Measurements from ENCODE around the gene IGF2.

GRCh38 chr11:2142762-2143202 is 3.6 kb upstream of the IGF2 start:
- TF ChIP-seq EP300 (IDR thresholded peaks at IDR 0.05; ENCODE audit: low read depth) (no peak), POLR2AphosphoS5 (IDR thresholded peaks at IDR 0.05) (no peak)
- TF ChIP-seq, protein P1, sequence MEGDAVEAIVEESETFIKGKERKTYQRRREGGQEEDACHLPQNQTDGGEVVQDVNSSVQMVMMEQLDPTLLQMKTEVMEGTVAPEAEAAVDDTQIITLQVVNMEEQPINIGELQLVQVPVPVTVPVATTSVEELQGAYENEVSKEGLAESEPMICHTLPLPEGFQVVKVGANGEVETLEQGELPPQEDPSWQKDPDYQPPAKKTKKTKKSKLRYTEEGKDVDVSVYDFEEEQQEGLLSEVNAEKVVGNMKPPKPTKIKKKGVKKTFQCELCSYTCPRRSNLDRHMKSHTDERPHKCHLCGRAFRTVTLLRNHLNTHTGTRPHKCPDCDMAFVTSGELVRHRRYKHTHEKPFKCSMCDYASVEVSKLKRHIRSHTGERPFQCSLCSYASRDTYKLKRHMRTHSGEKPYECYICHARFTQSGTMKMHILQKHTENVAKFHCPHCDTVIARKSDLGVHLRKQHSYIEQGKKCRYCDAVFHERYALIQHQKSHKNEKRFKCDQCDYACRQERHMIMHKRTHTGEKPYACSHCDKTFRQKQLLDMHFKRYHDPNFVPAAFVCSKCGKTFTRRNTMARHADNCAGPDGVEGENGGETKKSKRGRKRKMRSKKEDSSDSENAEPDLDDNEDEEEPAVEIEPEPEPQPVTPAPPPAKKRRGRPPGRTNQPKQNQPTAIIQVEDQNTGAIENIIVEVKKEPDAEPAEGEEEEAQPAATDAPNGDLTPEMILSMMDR (IDR thresholded peaks at IDR 0.05), result no peak
